Stimulated activated CD4-positive, alpha-beta T cell treated with anti-CD3 and anti-CD28 coated beads, Interleukin-4, amount 100 ng/mL, for 24 hours (primary cell): ENCODE measurements around the gene CD300H.
"Not testable (repeated sequence)": the region's sequence is repeated elsewhere in the genome, so short reads cannot be mapped to it uniquely, and the experiment has no call there.

Experiments used
- DNase-seq: peaks from one replicate; pipeline ENCODE4 v3.0.0-alpha.2; 2020

The CD300H gene

GRCh38 chr17:74584292-74585060 lies 17.2 kb upstream of the CD300H start:
- no peak for DNase-seq

- DNase-seq: no peak
Observed at GRCh38 chr17:74582633-74583032, 15.3 kb upstream of the CD300H start.

- DNase-seq: no peak
Observed at GRCh38 chr17:74579900-74580299, 12.6 kb upstream of the CD300H start.

GRCh38 chr17:74578979-74579378 lies 11.7 kb upstream of the CD300H start:
- DNase-seq: no peak

- DNase-seq: no peak
Observed at GRCh38 chr17:74574489-74575142, 7.3 kb upstream of the CD300H start.

GRCh38 chr17:74573635-74574034 lies 6.3 kb upstream of the CD300H start:
- DNase-seq: not testable (repeated sequence)

- no peak for DNase-seq
Observed at GRCh38 chr17:74573169-74573568, 5.9 kb upstream of the CD300H start.

- DNase-seq: no peak
Observed at GRCh38 chr17:74571621-74572270, 4.4 kb upstream of the CD300H start.

GRCh38 chr17:74569020-74570003 lies 2.0 kb upstream of the CD300H start:
- DNase-seq: peak; percentile 10

- DNase-seq: no peak
Observed at GRCh38 chr17:74568106-74568873, 981 bp upstream of the CD300H start.

- peak; percentile 11 for DNase-seq
Observed at GRCh38 chr17:74566132-74566753, 1.1 kb downstream of the CD300H start.

GRCh38 chr17:74565126-74565525 lies 2.2 kb downstream of the CD300H start:
- DNase-seq: no peak

GRCh38 chr17:74563358-74563757 lies 4.0 kb downstream of the CD300H start:
- no peak for DNase-seq

GRCh38 chr17:74561586-74561985 lies 5.7 kb downstream of the CD300H start:
- DNase-seq: no peak

GRCh38 chr17:74558882-74559519 lies 8.3 kb downstream of the CD300H start:
- no peak for DNase-seq

- not testable (repeated sequence) for DNase-seq
Observed at GRCh38 chr17:74558402-74558801, 8.9 kb downstream of the CD300H start.

- no peak for DNase-seq
Observed at GRCh38 chr17:74555427-74555940, 11.8 kb downstream of the CD300H start.

- DNase-seq: no peak
Observed at GRCh38 chr17:74554909-74555308, 12.4 kb downstream of the CD300H start.

GRCh38 chr17:74552037-74552436 lies 15.3 kb downstream of the CD300H start:
- DNase-seq: no peak

GRCh38 chr17:74550602-74551001 lies 16.7 kb downstream of the CD300H start:
- no peak for DNase-seq

- DNase-seq: no peak
Observed at GRCh38 chr17:74549343-74549742, 18.0 kb downstream of the CD300H start.
